Central memory CD8-positive, alpha-beta T cell (primary cell): ENCODE data around the gene PAK4.
"Not testable (repeated sequence)": the region's sequence is repeated elsewhere in the genome, so short reads cannot be mapped to it uniquely, and the experiment has no call there.

Source experiments
- ATAC-seq: fragments of 150-1000 bp; cut with Tn5 transposase; replicated peaks from 2 replicates; pipeline ENCODE4 v1.10.0; 2022; ENCODE audit warnings: mild to moderate bottlenecking, moderate FRiP score, moderate number of reproducible peaks; ENCODE audit not compliant: poor library complexity, severe bottlenecking; ENCODE audit errors: extremely low read depth
- DNase-seq, 2 donors: peaks; one replicate each; pipeline ENCODE4 v3.0.0; 2021; ENCODE audit warnings: low spot score in 2 of 2
- H3K27ac Mint-ChIP-seq: one replicate; pipeline ENCODE4 v1.8.0; 2022; ENCODE audit warnings: low read depth, mild to moderate bottlenecking, moderate library complexity, mixed read lengths
- H3K27me3 Mint-ChIP-seq: one replicate; pipeline ENCODE4 v1.8.0; 2022; ENCODE audit warnings: mixed read lengths
- H3K36me3 Mint-ChIP-seq: one replicate; pipeline ENCODE4 v1.8.0; 2022; ENCODE audit warnings: mild to moderate bottlenecking, moderate library complexity, mixed read lengths; ENCODE audit not compliant: insufficient read depth
- H3K4me1 Mint-ChIP-seq: one replicate; pipeline ENCODE4 v1.8.0; 2022; ENCODE audit warnings: mixed read lengths
- H3K4me3 Mint-ChIP-seq: one replicate; pipeline ENCODE4 v1.8.0; 2022; ENCODE audit warnings: mild to moderate bottlenecking, moderate library complexity, mixed read lengths
- H3K9me3 Mint-ChIP-seq: one replicate; pipeline ENCODE4 v1.8.0; 2022; ENCODE audit warnings: mixed read lengths

Gene PAK4

DNA sequence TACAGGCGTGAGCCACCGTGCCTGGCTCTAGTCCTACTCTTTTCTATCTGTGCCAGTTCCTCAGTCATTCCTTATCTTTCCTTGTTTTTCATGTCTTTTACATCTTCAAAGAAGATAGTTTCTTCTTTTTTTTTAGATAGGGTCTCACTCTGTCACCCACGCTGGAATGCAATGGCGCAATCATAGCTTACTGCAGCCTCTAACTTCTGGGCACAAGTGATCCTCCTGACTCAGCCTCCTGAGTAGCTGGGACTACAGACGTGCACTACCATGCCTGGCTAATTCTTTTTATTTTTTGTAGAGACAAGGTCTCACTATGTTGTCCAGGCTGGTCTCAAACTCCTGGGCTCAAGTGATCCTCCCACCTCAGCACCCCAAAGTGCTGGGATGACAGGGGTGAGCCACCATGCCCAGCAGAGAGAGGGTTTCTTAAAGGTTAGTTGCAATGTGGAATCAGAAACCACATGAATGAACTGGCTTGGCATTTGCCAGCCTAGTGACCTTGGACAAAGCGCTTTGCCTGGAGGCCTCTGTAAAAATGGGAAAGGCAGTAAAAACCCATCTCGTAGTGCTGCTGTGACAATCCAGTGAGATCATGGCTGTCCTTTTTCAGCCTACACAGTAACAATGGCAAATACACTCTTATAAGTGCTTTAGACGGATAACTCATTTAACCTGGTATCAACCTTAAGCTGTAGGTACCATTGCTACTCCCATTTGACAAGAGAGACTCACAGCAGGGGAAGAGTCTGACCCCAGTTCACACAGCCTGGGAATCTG lies 37.5 kb upstream of the PAK4 start:
- H3K4me3 Mint-ChIP-seq, result no peak overlapping the region

DNA sequence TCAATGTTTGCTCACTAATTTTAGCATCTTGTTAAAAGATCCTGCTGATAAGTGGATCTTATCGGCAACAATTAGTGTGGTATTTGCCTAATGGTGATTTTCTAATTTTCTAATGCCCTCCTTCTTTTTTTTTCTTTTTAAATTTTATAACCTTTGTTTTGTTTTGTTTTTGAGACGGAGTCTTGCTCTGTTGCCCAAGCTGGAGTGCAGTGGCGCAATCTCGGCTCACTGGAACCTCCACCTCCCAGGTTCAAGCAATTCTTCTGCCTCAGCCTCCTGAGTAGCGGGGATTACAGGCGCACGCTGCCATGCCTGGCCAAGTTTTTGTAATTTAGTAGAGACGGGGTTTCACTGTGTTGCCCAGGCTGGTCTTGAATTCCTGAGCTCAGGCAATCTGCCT lies 35.6 kb upstream of the PAK4 start:
- H3K27ac Mint-ChIP-seq, H3K4me1 Mint-ChIP-seq, H3K36me3 Mint-ChIP-seq, DNase-seq, H3K9me3 Mint-ChIP-seq, H3K4me3 Mint-ChIP-seq, ATAC-seq: not testable (repeated sequence)
- H3K27me3 Mint-ChIP-seq, result peaks cover 34% of the 10 kb centered on the region

More for the DNA sequence above, 37.5 kb upstream of the PAK4 start:
- H3K9me3 Mint-ChIP-seq, result no peaks in the 10 kb centered on the region
- no peaks in the 10 kb centered on the region for H3K36me3 Mint-ChIP-seq
- DNase-seq (no peak), ATAC-seq (no peak)
- no peak overlapping the region for H3K27ac Mint-ChIP-seq
- peaks cover 43% of the 10 kb centered on the region for H3K27me3 Mint-ChIP-seq
- H3K4me1 Mint-ChIP-seq, result peaks cover 9% of the 10 kb centered on the region

DNA sequence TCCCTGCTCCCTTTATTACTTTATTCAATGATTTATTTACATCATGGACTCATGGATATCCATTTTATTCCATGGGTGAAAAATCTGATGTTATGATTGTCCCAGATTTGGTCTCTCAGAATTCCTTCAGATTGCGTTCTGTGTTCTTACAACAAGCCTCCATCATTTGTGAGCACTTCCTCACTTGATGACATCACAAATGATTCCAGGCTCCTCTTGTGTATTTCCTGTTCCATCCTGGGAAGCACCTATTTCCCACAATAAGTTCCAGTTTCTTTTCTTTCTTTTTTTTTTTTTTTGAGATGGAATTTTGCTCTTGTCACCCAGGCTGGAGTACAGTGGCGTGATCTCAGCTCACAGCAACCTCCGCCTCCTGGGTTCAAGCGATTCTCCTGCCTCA lies 34.7 kb upstream of the PAK4 start:
- Mint-ChIP-seq H3K27me3 (peaks cover 27% of the 10 kb centered on the region), H3K27ac (no peak overlapping the region), H3K4me1 (no peaks in the 10 kb centered on the region), H3K9me3 (no peaks in the 10 kb centered on the region), H3K4me3 (no peak overlapping the region), H3K36me3 (no peaks in the 10 kb centered on the region)
- ATAC-seq, result no peak
- DNase-seq, result no peak

DNA sequence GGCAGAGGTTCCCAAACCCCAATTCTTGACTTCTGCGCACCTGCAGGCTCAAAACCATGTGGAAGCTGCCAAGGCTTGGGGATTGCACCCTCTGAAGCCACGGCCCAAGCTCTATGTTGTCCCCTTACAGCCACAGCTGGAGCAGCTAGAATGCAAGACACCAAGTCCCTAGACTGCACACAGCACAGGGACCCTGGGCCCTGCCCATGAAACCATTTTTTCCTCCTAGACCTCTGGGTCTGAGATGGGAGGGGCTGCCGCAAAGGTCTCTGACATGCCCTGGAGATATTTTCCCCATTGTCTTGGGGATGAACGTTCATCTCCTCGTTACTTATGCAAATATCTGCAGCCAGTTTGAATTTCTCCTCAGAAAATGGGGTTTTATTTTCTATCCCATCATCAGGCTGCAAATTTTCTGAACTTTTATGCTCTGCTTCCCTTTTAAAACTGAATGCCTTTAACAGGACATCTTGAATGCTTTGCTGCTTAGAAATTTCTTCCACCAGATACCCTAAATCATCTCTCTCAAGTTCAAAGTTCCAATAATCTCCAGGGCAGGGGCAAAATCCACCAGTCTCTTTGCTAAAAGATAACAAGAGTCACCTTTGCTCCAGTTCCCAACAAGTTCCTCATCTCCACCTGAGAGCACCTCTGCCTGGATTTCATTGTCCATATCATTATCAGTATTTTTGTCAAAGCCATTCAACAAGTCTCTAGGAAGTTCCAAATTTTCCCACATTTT lies 29.6 kb upstream of the PAK4 start:
- H3K27me3 Mint-ChIP-seq, result peaks cover 76% of the 10 kb centered on the region
- H3K9me3 Mint-ChIP-seq, ATAC-seq, H3K4me3 Mint-ChIP-seq, H3K4me1 Mint-ChIP-seq, H3K27ac Mint-ChIP-seq, DNase-seq, H3K36me3 Mint-ChIP-seq: not testable (repeated sequence)

DNA sequence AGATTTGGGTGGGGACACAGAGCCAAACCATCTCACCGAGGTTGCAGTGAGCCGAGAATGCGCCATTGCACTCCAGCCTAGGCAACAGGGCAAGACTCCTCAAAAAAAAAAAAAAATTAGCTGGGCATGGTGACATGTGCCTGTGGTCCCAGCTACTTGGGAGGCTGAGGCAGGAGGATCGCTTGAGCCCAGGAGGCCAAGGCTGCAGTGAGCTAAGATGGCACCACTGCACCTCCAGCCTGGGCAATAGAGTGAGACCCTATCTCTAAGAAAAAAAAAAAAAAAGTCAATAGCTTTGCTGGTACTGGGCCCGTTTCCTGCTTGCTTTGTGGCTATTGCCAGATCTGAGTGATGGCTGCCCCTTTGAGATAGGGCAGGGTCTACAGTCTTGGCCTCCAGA lies 28.3 kb upstream of the PAK4 start:
- Mint-ChIP-seq H3K27me3 (peaks cover 74% of the 10 kb centered on the region), H3K4me3 (no peak overlapping the region), H3K36me3 (no peaks in the 10 kb centered on the region), H3K9me3 (no peaks in the 10 kb centered on the region), H3K27ac (no peak overlapping the region), H3K4me1 (no peaks in the 10 kb centered on the region)
- ATAC-seq (no peak), DNase-seq (no peak)

DNA sequence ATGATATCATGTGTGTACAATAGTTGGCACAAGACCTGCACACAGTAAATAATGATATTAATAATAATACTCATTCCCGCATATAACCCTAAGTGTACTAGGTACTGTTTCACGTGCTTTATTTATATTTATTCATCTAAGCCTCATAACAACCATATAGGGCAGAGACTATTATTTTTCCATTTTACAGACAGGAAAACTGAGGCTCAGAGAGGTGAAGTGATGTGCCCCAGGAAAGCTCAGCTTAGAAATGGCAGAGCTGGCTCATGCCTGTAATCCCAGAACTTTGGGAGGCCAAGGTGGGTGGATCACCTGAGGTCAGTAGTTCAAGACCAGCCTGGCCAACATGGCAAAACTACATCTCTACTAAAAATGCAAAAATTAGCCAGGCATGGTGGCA lies 27.9 kb upstream of the PAK4 start:
- H3K9me3 Mint-ChIP-seq, result no peaks in the 10 kb centered on the region
- no peak overlapping the region for H3K4me3 Mint-ChIP-seq
- H3K27me3 Mint-ChIP-seq, result peaks cover 70% of the 10 kb centered on the region
- no peak for DNase-seq
- no peaks in the 10 kb centered on the region for H3K36me3 Mint-ChIP-seq
- no peak for ATAC-seq
- no peak overlapping the region for H3K27ac Mint-ChIP-seq
- H3K4me1 Mint-ChIP-seq, result no peaks in the 10 kb centered on the region

DNA sequence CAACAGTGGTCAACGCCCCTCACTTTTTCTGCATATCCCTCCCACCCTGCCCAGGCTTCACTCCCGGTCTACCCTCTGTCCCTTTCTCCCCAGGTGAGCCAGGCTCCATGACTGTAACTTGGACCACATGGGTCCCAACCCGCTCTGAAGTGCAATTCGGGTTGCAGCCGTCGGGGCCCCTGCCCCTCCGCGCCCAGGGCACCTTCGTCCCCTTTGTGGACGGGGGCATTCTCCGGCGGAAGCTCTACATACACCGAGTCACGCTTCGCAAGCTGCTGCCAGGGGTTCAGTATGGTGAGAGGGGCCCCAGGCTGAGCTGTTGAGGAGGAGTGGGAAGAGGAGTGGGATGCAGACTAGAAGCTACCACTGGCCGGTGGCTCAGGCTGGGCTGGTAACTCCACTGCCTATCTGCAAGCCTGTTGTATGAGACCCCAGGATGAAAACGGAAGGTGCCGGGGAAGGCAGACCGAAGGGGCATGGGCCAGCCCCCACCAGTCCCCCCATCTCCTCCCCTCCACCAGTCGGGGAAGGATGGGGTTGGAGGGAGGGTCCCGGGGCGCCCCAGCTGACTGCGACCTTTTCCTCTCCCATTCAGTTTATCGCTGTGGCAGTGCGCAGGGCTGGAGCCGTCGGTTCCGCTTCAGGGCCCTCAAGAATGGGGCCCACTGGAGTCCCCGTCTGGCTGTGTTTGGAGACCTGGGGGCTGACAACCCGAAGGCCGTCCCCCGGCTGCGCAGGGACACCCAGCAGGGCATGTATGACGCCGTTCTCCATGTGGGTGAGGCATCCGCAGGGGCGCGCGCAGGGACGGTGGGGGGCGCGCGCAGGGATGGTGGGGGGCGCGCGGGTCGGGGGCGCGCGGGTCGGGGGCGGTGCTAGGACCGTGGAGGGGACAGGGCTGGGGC lies 27.0 kb upstream of the PAK4 start:
- no peaks in the 10 kb centered on the region for H3K9me3 Mint-ChIP-seq
- ATAC-seq (no peak), DNase-seq (no peak)
- no peak overlapping the region for H3K4me3 Mint-ChIP-seq
- no peaks in the 10 kb centered on the region for H3K4me1 Mint-ChIP-seq
- no peaks in the 10 kb centered on the region for H3K36me3 Mint-ChIP-seq
- peaks cover 61% of the 10 kb centered on the region for H3K27me3 Mint-ChIP-seq
- no peak overlapping the region for H3K27ac Mint-ChIP-seq

DNA sequence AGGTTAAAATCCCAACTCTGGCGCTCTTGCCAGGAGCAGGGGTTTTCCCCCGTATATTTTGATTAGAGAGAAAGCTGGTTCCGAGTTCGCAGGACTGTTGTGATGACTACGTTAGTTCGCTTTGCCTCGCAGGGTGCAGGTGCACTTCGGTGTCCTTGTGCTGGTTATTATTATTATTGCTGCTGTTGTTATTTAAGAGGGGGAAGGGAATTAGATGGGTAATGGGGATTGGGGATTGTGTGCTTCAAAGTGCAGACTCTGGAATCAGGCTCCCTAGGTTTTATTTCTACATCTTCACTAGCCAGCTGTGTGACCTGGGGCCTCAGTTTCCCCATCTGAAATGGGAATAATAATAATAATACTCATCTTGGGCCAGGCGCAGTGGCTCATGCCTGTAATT lies 26.2 kb upstream of the PAK4 start:
- no peak overlapping the region for H3K27ac Mint-ChIP-seq
- no peak for ATAC-seq
- no peak overlapping the region for H3K4me3 Mint-ChIP-seq
- peaks cover 56% of the 10 kb centered on the region for H3K27me3 Mint-ChIP-seq
- no peaks in the 10 kb centered on the region for H3K4me1 Mint-ChIP-seq
- DNase-seq, result no peak
- no peaks in the 10 kb centered on the region for H3K9me3 Mint-ChIP-seq
- H3K36me3 Mint-ChIP-seq, result no peaks in the 10 kb centered on the region

DNA sequence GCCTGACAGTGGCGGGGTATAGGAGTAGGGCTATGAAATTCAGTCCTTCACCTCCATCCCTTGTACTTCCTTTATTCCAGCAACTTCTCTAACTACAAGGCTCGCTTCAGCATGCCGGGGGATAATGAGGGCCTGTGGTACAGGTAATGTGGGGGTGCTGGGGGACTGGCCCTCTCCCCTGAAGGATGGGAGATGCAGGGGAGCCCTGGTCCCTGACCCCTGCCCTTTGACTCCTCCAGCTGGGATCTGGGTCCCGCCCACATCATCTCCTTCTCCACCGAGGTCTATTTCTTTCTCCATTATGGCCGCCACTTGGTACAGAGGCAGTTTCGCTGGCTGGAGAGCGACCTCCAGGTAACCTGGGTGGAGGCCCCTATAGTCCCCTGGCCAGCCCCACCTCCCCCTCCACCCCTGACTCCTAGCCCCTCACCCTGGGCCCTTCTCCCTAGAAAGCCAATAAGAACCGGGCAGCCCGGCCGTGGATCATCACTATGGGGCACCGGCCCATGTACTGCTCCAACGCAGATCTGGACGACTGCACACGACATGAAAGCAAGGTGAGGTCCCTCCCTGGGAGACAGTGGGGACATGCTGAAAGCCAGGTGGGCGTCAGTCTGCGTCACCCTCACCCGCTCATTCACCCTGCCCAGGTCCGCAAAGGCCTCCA lies 25.0 kb upstream of the PAK4 start:
- no peaks in the 10 kb centered on the region for H3K4me1 Mint-ChIP-seq
- peaks cover 56% of the 10 kb centered on the region for H3K27me3 Mint-ChIP-seq
- ATAC-seq (no peak), DNase-seq (no peak)
- no peaks in the 10 kb centered on the region for H3K9me3 Mint-ChIP-seq
- no peaks in the 10 kb centered on the region for H3K36me3 Mint-ChIP-seq
- H3K27ac Mint-ChIP-seq, result no peak overlapping the region
- no peak overlapping the region for H3K4me3 Mint-ChIP-seq

DNA sequence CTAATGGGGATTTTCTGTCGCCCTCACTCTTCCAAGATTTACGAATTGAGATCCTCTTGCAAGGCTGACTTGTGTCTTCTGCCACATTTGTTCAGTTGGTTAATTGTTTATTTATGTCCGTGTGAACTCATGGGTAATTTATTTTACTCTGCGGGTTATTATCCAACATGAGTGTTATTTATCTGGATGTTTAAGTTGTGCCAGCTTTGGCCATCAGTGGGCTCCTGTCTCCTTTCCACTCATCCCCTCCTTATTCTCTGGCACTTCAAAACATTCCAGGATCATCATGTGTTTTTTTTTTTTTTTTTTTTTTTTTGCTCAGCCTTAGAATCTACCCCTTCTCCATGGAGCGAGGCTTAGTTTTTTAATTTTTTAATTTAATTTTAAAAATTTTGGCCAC lies 22.4 kb upstream of the PAK4 start:
- H3K4me3 Mint-ChIP-seq, result no peak overlapping the region
- no peaks in the 10 kb centered on the region for H3K4me1 Mint-ChIP-seq
- DNase-seq (no peak), ATAC-seq (no peak)
- H3K36me3 Mint-ChIP-seq, result no peaks in the 10 kb centered on the region
- peak overlapping the region; percentile 79 for H3K27ac Mint-ChIP-seq
- no peaks in the 10 kb centered on the region for H3K9me3 Mint-ChIP-seq
- H3K27me3 Mint-ChIP-seq, result peaks cover 31% of the 10 kb centered on the region

DNA sequence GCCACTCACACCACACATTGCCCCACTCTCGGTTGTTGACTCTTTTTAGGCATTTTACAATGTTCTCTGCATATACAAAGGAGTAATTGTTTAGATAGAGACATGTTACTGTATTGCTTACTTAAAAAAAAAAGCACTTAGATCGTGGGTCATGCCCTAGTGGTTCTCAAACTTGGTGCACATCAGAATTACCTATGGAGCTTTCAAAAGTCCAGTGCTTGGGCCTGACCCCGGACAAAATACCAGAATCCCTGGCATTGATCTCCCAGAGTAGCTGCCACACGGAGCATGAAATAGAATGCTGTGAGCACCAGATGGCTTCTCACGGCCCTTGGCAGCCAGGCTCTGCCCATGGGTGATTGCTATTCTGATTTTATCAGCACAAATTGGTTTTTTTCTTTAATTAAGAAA lies 21.4 kb upstream of the PAK4 start:
- Mint-ChIP-seq H3K4me1 (no peaks in the 10 kb centered on the region), H3K4me3 (no peak overlapping the region)
- ATAC-seq, result no peak

DNA sequence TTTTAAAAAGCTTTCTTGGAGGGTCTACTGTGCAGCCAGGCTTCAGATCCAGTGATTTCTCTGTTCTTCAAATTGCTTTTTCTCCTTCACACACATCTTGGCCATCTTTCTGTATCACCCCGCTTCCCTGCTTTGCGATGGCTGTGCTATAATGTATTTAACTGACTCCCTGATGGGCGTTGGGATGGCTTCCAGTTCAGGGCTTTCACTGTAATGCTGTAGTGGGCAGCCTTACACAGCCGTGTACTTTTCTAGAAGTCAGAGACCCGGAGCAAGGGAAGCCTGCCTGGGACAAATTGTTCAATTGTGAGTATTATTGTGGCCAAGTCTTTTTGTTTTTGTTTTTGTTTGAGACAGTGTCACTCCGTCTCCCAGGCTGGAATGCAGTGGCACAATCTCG lies 19.4 kb upstream of the PAK4 start:
- no peak overlapping the region for H3K27ac Mint-ChIP-seq
- DNase-seq (no peak), ATAC-seq (no peak)
- no peaks in the 10 kb centered on the region for H3K9me3 Mint-ChIP-seq
- H3K36me3 Mint-ChIP-seq, result no peaks in the 10 kb centered on the region
- H3K4me1 Mint-ChIP-seq, result peaks cover 6% of the 10 kb centered on the region
- H3K27me3 Mint-ChIP-seq, result peaks cover under 1% of the 10 kb centered on the region
- no peak overlapping the region for H3K4me3 Mint-ChIP-seq

More for the DNA sequence above, 21.4 kb upstream of the PAK4 start:
- H3K27ac Mint-ChIP-seq, result no peak overlapping the region
- DNase-seq, result no peak
- H3K27me3 Mint-ChIP-seq, result peaks cover 21% of the 10 kb centered on the region
- no peaks in the 10 kb centered on the region for H3K9me3 Mint-ChIP-seq
- H3K36me3 Mint-ChIP-seq, result no peaks in the 10 kb centered on the region
